WERI-Rb-1 (cell line): Measurements from ENCODE around the gene UCK2.

Experiments used
- DNase-seq: peaks from one replicate; pipeline ENCODE4 v3.0.0-alpha.2; 2020
- H3K27ac ChIP-seq: fragments of 250-450 bp; sonication (Bioruptor Pico); 2 replicates; pipeline ENCODE4 v1.5.1; 2020; ENCODE audit warnings: mild to moderate bottlenecking, moderate library complexity
- H3K27me3 ChIP-seq: fragments of 250-450 bp; sonication (Bioruptor Pico); 2 replicates; pipeline ENCODE4 v1.5.1; 2021; ENCODE audit warnings: mild to moderate bottlenecking, low read depth, moderate library complexity; ENCODE audit not compliant: insufficient read depth, severe bottlenecking
- H3K36me3 ChIP-seq: fragments of 250-450 bp; sonication (Bioruptor Pico); 2 replicates; pipeline ENCODE4 v1.5.1; 2020; ENCODE audit warnings: mild to moderate bottlenecking, moderate library complexity
- H3K4me3 ChIP-seq: 2 replicates; pipeline ENCODE4 v1.5.1; 2011; ENCODE audit warnings: low read depth, mild to moderate bottlenecking, control low read depth, low read length
- H3K9me3 ChIP-seq: fragments of 250-450 bp; sonication (Bioruptor Pico); 2 replicates; pipeline ENCODE4 v1.5.1; 2021; ENCODE audit warnings: mild to moderate bottlenecking, moderate library complexity; ENCODE audit not compliant: severe bottlenecking
- CTCF ChIP-seq: IDR thresholded peaks from 2 replicates; pipeline ENCODE4 v1.5.1; 2011; ENCODE audit warnings: low read depth, mild to moderate bottlenecking, control low read depth, inconsistent platforms, low read length

The UCK2 gene

GRCh38 chr1:165902565-165902964 lies 75.2 kb downstream of the UCK2 start:
- Histone ChIP-seq H3K4me3 (no peak overlapping the region), H3K27ac (no peak overlapping the region), H3K9me3 (no peaks in the 10 kb centered on the region), H3K27me3 (no peaks in the 10 kb centered on the region), H3K36me3 (peaks cover 91% of the 10 kb centered on the region)
- no peak for DNase-seq
- TF ChIP-seq CTCF, result no peak

- H3K27ac ChIP-seq, result no peak overlapping the region
- H3K4me3 ChIP-seq, result no peak overlapping the region
- peaks cover 89% of the 10 kb centered on the region for H3K36me3 ChIP-seq
- no peaks in the 10 kb centered on the region for H3K9me3 ChIP-seq
- H3K27me3 ChIP-seq, result no peaks in the 10 kb centered on the region
- DNase-seq, result no peak
- no peak for TF ChIP-seq CTCF
Measured at GRCh38 chr1:165903672-165904071, 76.3 kb downstream of the UCK2 start.

GRCh38 chr1:165904948-165905347 lies 77.5 kb downstream of the UCK2 start:
- Histone ChIP-seq H3K27me3 (no peaks in the 10 kb centered on the region), H3K9me3 (no peaks in the 10 kb centered on the region), H3K27ac (no peak overlapping the region), H3K4me3 (no peak overlapping the region), H3K36me3 (peaks cover 89% of the 10 kb centered on the region)
- no peak for DNase-seq
- no peak for TF ChIP-seq CTCF

- Histone ChIP-seq H3K27ac (no peak overlapping the region), H3K27me3 (no peaks in the 10 kb centered on the region), H3K36me3 (peaks cover 89% of the 10 kb centered on the region), H3K4me3 (no peak overlapping the region), H3K9me3 (no peaks in the 10 kb centered on the region)
- no peak for DNase-seq
- TF ChIP-seq CTCF, result no peak
Measured at GRCh38 chr1:165905853-165906252, 78.4 kb downstream of the UCK2 start.

- no peak for DNase-seq
- H3K27me3 ChIP-seq, result no peaks in the 10 kb centered on the region
- H3K27ac ChIP-seq, result no peak overlapping the region
- H3K4me3 ChIP-seq, result no peak overlapping the region
- H3K9me3 ChIP-seq, result no peaks in the 10 kb centered on the region
- H3K36me3 ChIP-seq, result peaks cover 83% of the 10 kb centered on the region
- no peak for TF ChIP-seq CTCF
Measured at GRCh38 chr1:165907256-165907857, 79.9 kb downstream of the UCK2 start.

- DNase-seq, result no peak
- Histone ChIP-seq H3K4me3 (no peak overlapping the region), H3K27me3 (no peaks in the 10 kb centered on the region), H3K27ac (no peak overlapping the region), H3K36me3 (peaks cover 51% of the 10 kb centered on the region), H3K9me3 (no peaks in the 10 kb centered on the region)
- no peak for TF ChIP-seq CTCF
Measured at GRCh38 chr1:165910764-165911421, 83.5 kb downstream of the UCK2 start.
